H9 (cell line): ENCODE results near the gene FUT1. TPM values are rescaled to one million over a fixed set of nuclear protein-coding genes. Genes with fewer than 3 reads are reported as not detected.

ENCODE experiments used
- DNase-seq: peaks from one replicate; pipeline ENCODE4 v3.0.0-alpha.2; 2017
- H2AFZ ChIP-seq: one replicate; pipeline ENCODE4 v1.6.1; 2013; ENCODE audit warnings: mild to moderate bottlenecking, low read length, control low read depth, moderate library complexity
- H2AK5ac ChIP-seq: 2 replicates; pipeline ENCODE4 v1.6.1; 2013; ENCODE audit warnings: low read length, control low read depth, mixed read lengths; ENCODE audit not compliant: insufficient read length
- H2BK120ac ChIP-seq: one replicate; pipeline ENCODE4 v1.6.1; 2013; ENCODE audit warnings: low read depth, mild to moderate bottlenecking, low read length, control low read depth, inconsistent platforms; ENCODE audit not compliant: poor library complexity, severe bottlenecking
- H2BK12ac ChIP-seq: 2 replicates; pipeline ENCODE4 v1.6.1; 2013; ENCODE audit warnings: low read length, control low read depth, mixed read lengths, low read depth; ENCODE audit not compliant: insufficient read length
- H2BK15ac ChIP-seq: 2 replicates; pipeline ENCODE4 v1.6.1; 2013; ENCODE audit warnings: low read depth, low read length, control low read depth
- H2BK20ac ChIP-seq: one replicate; pipeline ENCODE4 v1.6.1; 2013; ENCODE audit warnings: low read depth, mild to moderate bottlenecking, low read length, control low read depth, inconsistent platforms; ENCODE audit not compliant: poor library complexity, severe bottlenecking
- H2BK5ac ChIP-seq: 2 replicates; pipeline ENCODE4 v1.6.1; 2013; ENCODE audit warnings: low read length, control low read depth, mixed read lengths; ENCODE audit not compliant: insufficient read length
- H3K14ac ChIP-seq: 2 replicates; pipeline ENCODE4 v1.6.1; 2013; ENCODE audit warnings: low read length, control low read depth; ENCODE audit not compliant: insufficient read depth
- H3K18ac ChIP-seq: 2 replicates; pipeline ENCODE4 v1.6.1; 2013; ENCODE audit warnings: low read depth, mild to moderate bottlenecking, mixed read lengths, low read length, control low read depth; ENCODE audit not compliant: insufficient read length
- H3K23ac ChIP-seq: 2 replicates; pipeline ENCODE4 v1.6.1; 2013; ENCODE audit warnings: low read length, control low read depth, mixed read lengths, low read depth; ENCODE audit not compliant: insufficient read length
- H3K23me2 ChIP-seq: 2 replicates; pipeline ENCODE4 v1.6.1; 2013; ENCODE audit warnings: low read depth, mild to moderate bottlenecking, mixed read lengths, low read length, control low read depth; ENCODE audit not compliant: insufficient read length, poor library complexity, severe bottlenecking
- H3K27ac ChIP-seq: 2 replicates; pipeline ENCODE4 v1.5.1; 2013; ENCODE audit warnings: low read length, control low read depth, mixed read lengths, low read depth; ENCODE audit not compliant: insufficient read length
- H3K27me3 ChIP-seq: 2 replicates; pipeline ENCODE4 v1.6.1; 2013; ENCODE audit warnings: low read length, control low read depth, inconsistent platforms; ENCODE audit not compliant: insufficient read depth
- H3K4ac ChIP-seq: 2 replicates; pipeline ENCODE4 v1.6.1; 2013; ENCODE audit warnings: low read depth, mild to moderate bottlenecking, control low read depth, inconsistent platforms, low read length, moderate library complexity
- H3K4me1 ChIP-seq: 2 replicates; pipeline ENCODE4 v1.6.1; 2013; ENCODE audit warnings: low read length, control low read depth, inconsistent platforms; ENCODE audit not compliant: insufficient read depth
- H3K4me2 ChIP-seq: 2 replicates; pipeline ENCODE4 v1.6.1; 2013; ENCODE audit warnings: low read length, control low read depth, mixed read lengths; ENCODE audit not compliant: insufficient read length, insufficient read depth
- H3K56ac ChIP-seq: 2 replicates; pipeline ENCODE4 v1.6.1; 2013; ENCODE audit warnings: low read depth, mild to moderate bottlenecking, mixed read lengths, low read length, control low read depth; ENCODE audit not compliant: insufficient read length
- H3K79me1 ChIP-seq: 2 replicates; pipeline ENCODE4 v1.6.1; 2013; ENCODE audit warnings: low read depth, mild to moderate bottlenecking, moderate library complexity, low read length, control low read depth, inconsistent platforms; ENCODE audit not compliant: insufficient read depth, poor library complexity, severe bottlenecking
- H3K79me2 ChIP-seq: 2 replicates; pipeline ENCODE4 v1.6.1; 2013; ENCODE audit warnings: low read length, control low read depth, inconsistent platforms; ENCODE audit not compliant: insufficient read depth
- H3K9ac ChIP-seq: 2 replicates; pipeline ENCODE4 v1.6.1; 2013; ENCODE audit warnings: low read length, control low read depth, mixed read lengths; ENCODE audit not compliant: insufficient read length; ENCODE audit errors: extremely low read depth
- H3K9me3 ChIP-seq: one replicate; pipeline ENCODE4 v1.6.1; 2013; ENCODE audit warnings: low read depth, low read length, inconsistent platforms; ENCODE audit not compliant: control insufficient read depth
- H3T11ph ChIP-seq: one replicate; pipeline ENCODE4 v1.6.1; 2013; ENCODE audit warnings: mild to moderate bottlenecking, low read length, control low read depth, inconsistent platforms
- H4K20me1 ChIP-seq: one replicate; pipeline ENCODE4 v1.6.1; 2013; ENCODE audit not compliant: control insufficient read depth, insufficient read length, insufficient read depth
- H4K5ac ChIP-seq: 2 replicates; pipeline ENCODE4 v1.6.1; 2013; ENCODE audit warnings: low read depth, mild to moderate bottlenecking, mixed read lengths, low read length, control low read depth; ENCODE audit not compliant: insufficient read length
- H4K8ac ChIP-seq: replicated peaks from 2 replicates; pipeline ENCODE4 v1.6.1; 2013; ENCODE audit warnings: low read length, control low read depth, mixed read lengths, low read depth; ENCODE audit not compliant: insufficient read length
- H4K91ac ChIP-seq: 2 replicates; pipeline ENCODE4 v1.6.1; 2013; ENCODE audit warnings: low read depth, mild to moderate bottlenecking, moderate library complexity, mixed read lengths, low read length, control low read depth; ENCODE audit not compliant: insufficient read length
- H3K27ac Mint-ChIP-seq, 3 experiments: 2 replicates in 2 of 3; 3 replicates in 1 of 3; pipeline ENCODE4 v1.8.0; 2020 to 2021; ENCODE audit warnings: mixed read lengths in 3 of 3, mild to moderate bottlenecking in 1 of 3, moderate library complexity in 1 of 3
- H3K27me3 Mint-ChIP-seq: 2 replicates; pipeline ENCODE4 v1.8.0; 2021; ENCODE audit warnings: low read depth, mild to moderate bottlenecking, moderate library complexity, mixed read lengths
- H3K36me3 Mint-ChIP-seq, 3 experiments: 2 replicates in 2 of 3; 3 replicates in 1 of 3; pipeline ENCODE4 v1.8.0; 2020 to 2021; ENCODE audit warnings: low read depth in 3 of 3, mixed read lengths in 3 of 3; ENCODE audit not compliant: insufficient read depth in 1 of 3
- H3K4me1 Mint-ChIP-seq, 2 experiments: 2 replicates each; pipeline ENCODE4 v1.8.0; 2020; ENCODE audit warnings: mixed read lengths in 2 of 2
- H3K4me3 Mint-ChIP-seq, 2 experiments: 2 replicates in 1 of 2; 3 replicates in 1 of 2; pipeline ENCODE4 v1.8.0; 2020 to 2021; ENCODE audit warnings: mild to moderate bottlenecking in 2 of 2, mixed read lengths in 2 of 2, moderate library complexity in 1 of 2
- H3K9me3 Mint-ChIP-seq, 2 experiments: 2 replicates in 1 of 2; 3 replicates in 1 of 2; pipeline ENCODE4 v1.8.0; 2020; ENCODE audit warnings: mild to moderate bottlenecking in 2 of 2, mixed read lengths in 2 of 2, moderate library complexity in 1 of 2
- CTCF ChIP-seq: fragments of 200-600 bp; sonication (generic); conservative IDR thresholded peaks from 3 replicates; pipeline ENCODE4 v1.8.0; 2021; ENCODE audit warnings: antibody characterized with exemption, mild to moderate bottlenecking
- WGBS: extraction: QIAGEN DNeasy Blood & Tissue Kit; methylation state at CpG from one replicate; pipeline ENCODE4 v1.1.7; 2013; ENCODE audit warnings: missing lambda C conversion rate, low lambda C conversion rate, mixed read lengths; ENCODE audit not compliant: insufficient read length; ENCODE audit errors: extremely low coverage; 5-methylcytosine and 5-hydroxymethylcytosine counted together
- total RNA-seq: library from RNA; stranded (reverse); gene quantifications from 2 replicates; pipeline ENCODE4 v1.2.1, GENCODE V29; 2021

Gene FUT1
- total RNA-seq, 1 experiment from 2014 or later: 16.1 TPM

- no peak overlapping the region for H2BK20ac ChIP-seq
- no peaks in the 10 kb centered on the region for H3K79me1 ChIP-seq
- peaks cover 19 to 20% of the 10 kb centered on the region in 2 experiments for H3K4me1 Mint-ChIP-seq
- H3K4ac ChIP-seq: no peak overlapping the region
- H3K4me1 ChIP-seq: peaks cover 6% of the 10 kb centered on the region; the same call in 1 of the 2 replicates
- no peak for TF ChIP-seq CTCF
- H3K9ac ChIP-seq: no peak overlapping the region
- H3K36me3 Mint-ChIP-seq: no peaks in the 10 kb centered on the region; a peak in 1 of 7 replicates
- H3K23me2 ChIP-seq: no peaks in the 10 kb centered on the region
- H3K79me2 ChIP-seq: no peaks in the 10 kb centered on the region
- no CpG with 5 or more reads among the region's 20 CpGs for WGBS
- H2BK15ac ChIP-seq: no peak overlapping the region
- DNase-seq: no peak
- H2BK5ac ChIP-seq: no peak overlapping the region
- no peak overlapping the region for H3K4me3 Mint-ChIP-seq
- no peak overlapping the region for H2AFZ ChIP-seq
- no peak overlapping the region for H2BK12ac ChIP-seq
- no peak overlapping the region for H2AK5ac ChIP-seq
- no peak overlapping the region for H3K27ac ChIP-seq
- 0 out of 5 replicates have a peak, but pooled peaks cover 0 to 2% of the 10 kb centered on the region in 2 experiments for H3K9me3 Mint-ChIP-seq
- no peak overlapping the region for H3K14ac ChIP-seq
- no peak overlapping the region for H3K18ac ChIP-seq
- no peak overlapping the region for H4K91ac ChIP-seq
- H3T11ph ChIP-seq: no peak overlapping the region
- H3K27me3 ChIP-seq: no peaks in the 10 kb centered on the region
- H4K8ac ChIP-seq: no peak overlapping the region
- H3K9me3 ChIP-seq: no peaks in the 10 kb centered on the region
- H3K56ac ChIP-seq: no peak overlapping the region
- no peak overlapping the region for H3K4me2 ChIP-seq
- H3K27ac Mint-ChIP-seq: no peak overlapping the region
- H2BK120ac ChIP-seq: no peak overlapping the region
- no peaks in the 10 kb centered on the region; the same call in none of the 2 replicates for H3K27me3 Mint-ChIP-seq
- no peak overlapping the region for H3K23ac ChIP-seq
- H4K5ac ChIP-seq: no peak overlapping the region
- no peaks in the 10 kb centered on the region for H4K20me1 ChIP-seq
Observed at GRCh38 chr19:48796298-48797083, 44.0 kb upstream of the FUT1 start.
